Endodermal cell (in vitro differentiated cells): Measurements from ENCODE around the gene SMIM31. TPM values are rescaled to one million over a fixed set of nuclear protein-coding genes. Genes with fewer than 3 reads are reported as not detected.
A peak's percentile ranks its signal among the peaks of the same experiment; 100 is the strongest.

Source experiments
- DNase-seq: peaks from one replicate; pipeline ENCODE4 v3.0.0-alpha.2; 2017
- H3K27ac ChIP-seq: 2 replicates; pipeline ENCODE4 v1.5.1; 2013; ENCODE audit warnings: mild to moderate bottlenecking, low read depth, low read length, moderate library complexity
- H3K27me3 ChIP-seq: 2 replicates; pipeline ENCODE4 v1.6.1; 2013; ENCODE audit warnings: mild to moderate bottlenecking, low read length, moderate library complexity; ENCODE audit not compliant: insufficient read depth, control insufficient read depth, poor library complexity, severe bottlenecking
- H3K36me3 ChIP-seq: 2 replicates; pipeline ENCODE4 v1.7.0; 2013; ENCODE audit warnings: mild to moderate bottlenecking, low read length, moderate library complexity; ENCODE audit not compliant: control insufficient read depth, insufficient read depth
- H3K4me1 ChIP-seq: one replicate; pipeline ENCODE4 v1.7.0; 2013; ENCODE audit warnings: low read length; ENCODE audit not compliant: control insufficient read depth, insufficient read depth
- H3K4me3 ChIP-seq: 2 replicates; pipeline ENCODE4 v1.5.1; 2013; ENCODE audit warnings: mild to moderate bottlenecking, low read length, moderate library complexity
- H3K9ac ChIP-seq: 2 replicates; pipeline ENCODE4 v1.6.1; 2013; ENCODE audit warnings: mild to moderate bottlenecking, low read length, moderate library complexity; ENCODE audit not compliant: poor library complexity, severe bottlenecking; ENCODE audit errors: extremely low read depth
- H3K9me3 ChIP-seq: 2 replicates; pipeline ENCODE4 v1.6.1; 2013; ENCODE audit warnings: mild to moderate bottlenecking, low read length, moderate library complexity; ENCODE audit not compliant: control insufficient read depth
- H3K27ac Mint-ChIP-seq: 2 replicates; pipeline ENCODE4 v1.8.0; 2020; ENCODE audit warnings: mixed read lengths
- H3K27me3 Mint-ChIP-seq: 2 replicates; pipeline ENCODE4 v1.8.0; 2021; ENCODE audit warnings: mild to moderate bottlenecking, mixed read lengths; ENCODE audit not compliant: insufficient read depth
- H3K36me3 Mint-ChIP-seq: 2 replicates; pipeline ENCODE4 v1.8.0; 2020; ENCODE audit warnings: low read depth, mixed read lengths
- H3K4me1 Mint-ChIP-seq: 2 replicates; pipeline ENCODE4 v1.8.0; 2020; ENCODE audit warnings: mixed read lengths
- H3K4me3 Mint-ChIP-seq: 2 replicates; pipeline ENCODE4 v1.8.0; 2020; ENCODE audit warnings: mild to moderate bottlenecking, moderate library complexity, mixed read lengths
- H3K9me3 Mint-ChIP-seq: 2 replicates; pipeline ENCODE4 v1.8.0; 2020; ENCODE audit warnings: mild to moderate bottlenecking, mixed read lengths
- CTCF ChIP-seq: fragments of 200-600 bp; sonication (generic); conservative IDR thresholded peaks from 2 replicates; pipeline ENCODE4 v1.5.0; 2021; ENCODE audit warnings: antibody characterized with exemption, mild to moderate bottlenecking
- WGBS, 2 experiments: methylation state at CpG; one replicate each; pipeline versions ENCODE4 v1.1.5 to v1.1.7; 2013; ENCODE audit warnings: missing lambda C conversion rate in 2 of 2, mixed read lengths in 1 of 2; ENCODE audit not compliant: insufficient coverage in 1 of 2, insufficient read length in 1 of 2; 5-methylcytosine and 5-hydroxymethylcytosine counted together
- long read RNA-seq, 4 experiments: library from polyadenylated mRNA in 2 of 4; library from RNA in 1 of 4; library from capped mRNA in 1 of 4; stranded (forward) in 3 of 4; unstranded in 1 of 4; transcript quantifications; one replicate each; pipeline ENCODE4 v2.0.0, GENCODE V29; 2020 to 2021; ENCODE audit warnings: inconsistent platforms in 1 of 4
- polyA plus RNA-seq, 2 experiments: library from polyadenylated mRNA; stranded (reverse); fragments of 50-300 nt; gene quantifications; one replicate each; pipeline ENCODE4 v1.2.3, GENCODE V29; 2013
- total RNA-seq, 2 donors: library from RNA; stranded (reverse); fragmentation: NEBNext Ultra II Directional in 1 of 2; extraction: Animal tissue kit (Norgen Biotek cat#: 25700) in 1 of 2; gene quantifications; 2 replicates in 1 of 2; 3 replicates in 1 of 2; pipeline ENCODE4 v1.2.1, GENCODE V29; 2021

SMIM31 gene
- not detected for total RNA-seq
- polyA plus RNA-seq (2013, experiment 1 of 2) = 0.11 TPM
- not detected for polyA plus RNA-seq (2013, experiment 2 of 2)
- long read RNA-seq, experiment 1 = 0 reads
- long read RNA-seq, experiment 2 = 0 reads
- long read RNA-seq, experiment 3 = 0 reads
- long read RNA-seq, experiment 4 = 0 reads

GRCh38 chr4:164753873-164754488, at the start of gene SMIM31:
Gene SMIM31, plus strand, starts transcription at chr4:164754131. Its CDS starts 16,313 bp downstream, at chr4:164770444.
- Mint-ChIP-seq H3K27me3 (peaks cover 5% of the 10 kb centered on the region), H3K9me3 (peaks cover 33% of the 10 kb centered on the region), H3K4me3 (no peak within 1 kb of the TSS), H3K27ac (no peak within 1 kb of the TSS), H3K36me3 (peaks cover 9% of the 10 kb centered on the region), H3K4me1 (no peaks in the 10 kb centered on the region)
- no peaks in the 10 kb centered on the region for H3K27me3 ChIP-seq
- no peak for DNase-seq
- no peaks in the 10 kb centered on the region for H3K4me1 ChIP-seq
- no peak within 1 kb of the TSS for H3K4me3 ChIP-seq
- no peaks in the 10 kb centered on the region for H3K36me3 ChIP-seq
- peaks cover 11% of the 10 kb centered on the region for H3K9me3 ChIP-seq
- H3K27ac ChIP-seq = no peak within 1 kb of the TSS
- H3K9ac ChIP-seq = no peak within 1 kb of the TSS
- WGBS, 2 experiments = 90 to 93% methylated on average over 4 to 7 of the region's 7 CpGs
- TF ChIP-seq CTCF = no peak

DNA sequence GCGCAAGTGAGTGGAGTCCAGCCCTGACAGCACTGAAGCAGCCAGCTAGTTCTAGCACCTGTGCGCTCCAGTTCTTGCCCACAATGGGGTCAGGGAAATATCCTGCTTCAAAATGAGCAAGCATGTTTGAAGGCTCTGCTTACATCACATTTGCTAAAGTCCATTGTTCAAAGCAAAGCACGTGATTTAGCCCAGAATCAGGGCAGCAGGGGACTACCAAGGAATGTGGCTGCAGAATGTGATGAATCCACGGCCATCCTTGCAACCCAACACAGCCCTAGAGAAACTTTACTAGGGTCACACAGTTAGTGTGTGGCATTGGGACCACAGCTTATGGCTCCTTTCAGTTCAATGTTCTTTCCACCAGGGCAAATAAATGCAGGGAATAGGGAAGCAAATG, 47.3 kb upstream of the SMIM31 start:
- no peak overlapping the region for H3K4me3 ChIP-seq
- Mint-ChIP-seq H3K27ac (no peak overlapping the region), H3K9me3 (no peaks in the 10 kb centered on the region), H3K27me3 (no peaks in the 10 kb centered on the region), H3K4me3 (no peak overlapping the region), H3K4me1 (no peaks in the 10 kb centered on the region), H3K36me3 (no peaks in the 10 kb centered on the region)
- DNase-seq = peak; percentile 57
- peaks cover 3% of the 10 kb centered on the region for H3K4me1 ChIP-seq
- TF ChIP-seq CTCF = no peak
- H3K9ac ChIP-seq = no peak overlapping the region
- H3K36me3 ChIP-seq = no peaks in the 10 kb centered on the region
- H3K27me3 ChIP-seq = no peaks in the 10 kb centered on the region
- H3K27ac ChIP-seq = no peak overlapping the region
- H3K9me3 ChIP-seq = no peaks in the 10 kb centered on the region
- 71 to 76% methylated on average over 3 to 4 of the region's 4 CpGs for WGBS, 2 experiments

- Histone ChIP-seq H3K36me3 (no peaks in the 10 kb centered on the region), H3K4me1 (no peaks in the 10 kb centered on the region), H3K4me3 (no peak overlapping the region), H3K9me3 (peaks cover 4% of the 10 kb centered on the region), H3K27ac (no peak overlapping the region), H3K9ac (no peak overlapping the region), H3K27me3 (no peaks in the 10 kb centered on the region)
- peak; percentile 74 for TF ChIP-seq CTCF
- no peaks in the 10 kb centered on the region for H3K27me3 Mint-ChIP-seq
- H3K27ac Mint-ChIP-seq = no peak overlapping the region
- H3K36me3 Mint-ChIP-seq = no peaks in the 10 kb centered on the region
- H3K4me1 Mint-ChIP-seq = no peaks in the 10 kb centered on the region
- WGBS, 2 experiments = 89 to 92% methylated on average over 1 to 3 of the region's 3 CpGs
- peaks cover 5% of the 10 kb centered on the region for H3K9me3 Mint-ChIP-seq
- peak; percentile 57 for DNase-seq
- H3K4me3 Mint-ChIP-seq = no peak overlapping the region
Measured at GRCh38 chr4:164716901-164717300, 37.0 kb upstream of the SMIM31 start.
